ENCODE data around the gene ITPKB. TPM values are rescaled to one million over a fixed set of nuclear protein-coding genes. Genes with fewer than 3 reads are reported as not detected.
"Not testable (repeated sequence)": the region's sequence is repeated elsewhere in the genome, so short reads cannot be mapped to it uniquely, and the experiment has no call there.

The ITPKB gene
- polyA plus RNA-seq, 4 donors, result 1.8 to 9.6 (median 5.4) TPM

DNA sequence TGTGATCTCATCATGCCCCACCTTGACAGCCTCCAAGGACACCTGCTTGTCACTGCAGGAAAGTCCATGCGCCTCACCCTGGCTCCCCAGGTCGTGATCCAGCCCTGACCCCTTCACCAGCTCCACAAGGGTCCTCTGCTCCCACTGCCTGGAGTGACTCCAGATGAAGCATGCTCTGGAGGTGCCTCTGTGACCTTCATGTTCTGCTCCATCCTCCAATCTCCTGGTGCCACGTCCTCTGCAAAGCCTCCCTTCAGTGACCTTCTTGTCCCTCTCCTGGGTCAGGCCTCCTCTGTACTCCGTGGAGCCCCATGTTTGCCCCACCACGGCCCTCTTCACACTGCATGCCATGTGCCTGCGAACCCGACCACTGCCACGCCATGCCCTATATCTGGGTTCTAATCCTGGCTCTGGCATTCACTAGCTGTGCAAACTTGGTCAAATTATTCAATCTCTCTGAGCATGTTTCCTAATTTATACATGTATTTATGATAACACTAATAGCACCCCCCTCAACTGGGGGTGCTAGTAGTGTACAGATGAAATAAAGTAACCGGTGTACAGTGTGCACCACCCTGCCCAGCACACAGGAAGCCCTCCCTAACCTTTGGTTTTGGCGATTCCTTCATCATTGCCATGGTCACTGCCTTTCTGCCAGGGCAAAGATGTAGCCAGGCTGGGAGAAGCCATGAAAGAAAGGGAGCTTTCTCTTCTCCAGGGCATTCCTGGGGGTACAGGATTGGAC, 113.1 kb downstream of the ITPKB start:
- H3K4me1 ChIP-seq (ENCODE audit: control insufficient read depth in 3 of 3, insufficient read depth in 2 of 3, low read depth in 1 of 3, low read length in 2 of 3), result no peaks in the 10 kb centered on the region
- H3K4me3 ChIP-seq (ENCODE audit: low read depth in 1 of 3, low read length in 3 of 3), result no peak overlapping the region
- WGBS, 3 donors, result 80 to 85% (median 80%) methylated on average over 10 of the region's 10 CpGs
- FAIRE-seq (no peak), DNase-seq (no peak)
- H3K9me3 ChIP-seq (ENCODE audit: control insufficient read depth in 2 of 2, insufficient read depth in 1 of 2, low read depth in 1 of 2, low read length in 1 of 2), result peaks cover 0 to 28% of the 10 kb centered on the region in 2 donors
- no peaks in the 10 kb centered on the region for H3K27me3 ChIP-seq (ENCODE audit: control insufficient read depth in 3 of 3, insufficient read depth in 3 of 3, low read length in 3 of 3)
- H3K27ac ChIP-seq (ENCODE audit: low read depth in 1 of 3, low read length in 2 of 3), result no peak overlapping the region
- H3K36me3 ChIP-seq (ENCODE audit: control insufficient read depth in 3 of 3, insufficient read depth in 2 of 3, low read depth in 1 of 3, low read length in 3 of 3), result peaks cover 0 to 11% (median 0%) of the 10 kb centered on the region in 3 donors

DNA sequence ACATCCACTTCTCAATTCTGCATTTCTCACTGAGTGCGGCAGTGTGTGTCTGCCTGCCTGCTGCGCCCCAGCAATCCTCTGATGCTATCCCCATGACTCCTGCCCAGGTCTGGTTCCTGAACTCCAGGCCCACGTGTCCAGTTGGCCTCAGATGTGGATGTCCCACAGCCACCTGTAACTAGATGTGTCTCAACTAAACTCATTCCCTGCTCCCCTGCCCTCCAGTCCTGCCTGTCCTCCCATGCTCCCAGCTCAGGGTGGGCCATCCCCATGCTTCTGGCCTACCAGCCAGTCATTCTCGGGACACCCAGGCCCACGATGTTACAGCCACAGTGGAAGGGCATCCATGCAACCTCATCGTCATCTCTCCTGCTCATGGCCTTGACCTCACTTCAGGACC, 113.8 kb downstream of the ITPKB start:
- Histone ChIP-seq H3K27ac (ENCODE audit: low read depth in 1 of 3, low read length in 2 of 3) (no peak overlapping the region), H3K4me3 (ENCODE audit: low read depth in 1 of 3, low read length in 3 of 3) (no peak overlapping the region), H3K4me1 (ENCODE audit: control insufficient read depth in 3 of 3, insufficient read depth in 2 of 3, low read depth in 1 of 3, low read length in 2 of 3) (no peaks in the 10 kb centered on the region), H3K9me3 (ENCODE audit: control insufficient read depth in 2 of 2, insufficient read depth in 1 of 2, low read depth in 1 of 2, low read length in 1 of 2) (peaks cover 0 to 28% of the 10 kb centered on the region in 2 donors), H3K27me3 (ENCODE audit: control insufficient read depth in 3 of 3, insufficient read depth in 3 of 3, low read length in 3 of 3) (no peaks in the 10 kb centered on the region), H3K36me3 (ENCODE audit: control insufficient read depth in 3 of 3, insufficient read depth in 2 of 3, low read depth in 1 of 3, low read length in 3 of 3) (peaks cover 0 to 9% (median 0%) of the 10 kb centered on the region in 3 donors)
- 89 to 95% (median 90%) methylated on average over 6 of the region's 6 CpGs for WGBS, 3 donors
- DNase-seq (no peak), FAIRE-seq (no peak)

DNA sequence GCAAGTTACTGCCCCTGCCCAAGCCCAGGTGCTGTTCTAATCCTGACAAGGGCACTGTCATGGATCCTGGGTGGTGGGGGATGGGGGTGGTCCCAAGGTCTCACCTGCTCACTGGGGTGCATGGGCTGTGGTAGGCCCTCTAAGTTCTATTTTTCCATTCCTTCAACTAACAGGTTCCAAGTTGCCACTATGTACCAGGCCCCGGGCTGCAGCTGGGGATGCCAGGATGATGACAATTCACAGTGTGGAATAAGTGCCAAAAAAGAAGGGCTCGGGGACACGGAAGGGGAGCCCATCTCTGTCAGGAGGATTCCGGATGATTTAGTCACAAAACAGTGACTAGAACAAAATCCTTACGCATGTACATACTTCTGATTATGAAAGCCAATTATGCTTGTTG, 114.6 kb downstream of the ITPKB start:
- H3K4me3 ChIP-seq (ENCODE audit: low read depth in 1 of 3, low read length in 3 of 3), result no peak overlapping the region
- FAIRE-seq (no peak), DNase-seq (no peak)

DNA sequence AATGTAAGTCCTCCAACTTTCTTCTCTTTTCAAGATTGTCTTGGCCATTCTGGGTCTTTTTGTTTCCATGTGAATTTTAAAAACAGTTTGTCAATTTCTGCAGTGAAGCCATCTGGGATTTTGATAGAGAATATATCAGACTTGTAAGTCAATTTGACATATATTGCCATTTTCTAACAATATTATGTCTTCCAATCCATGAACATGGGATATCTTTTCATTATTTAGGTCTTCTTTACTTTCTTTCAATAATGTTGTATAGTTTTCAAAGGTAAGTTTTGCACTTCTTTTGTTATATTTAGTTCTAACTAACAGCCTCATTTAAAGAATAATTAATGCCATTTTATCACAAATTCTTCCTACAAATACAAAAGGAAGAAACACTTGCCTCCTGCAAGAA, 117.1 kb downstream of the ITPKB start:
- no peak for FAIRE-seq

More for the DNA sequence above, 114.6 kb downstream of the ITPKB start:
- no peaks in the 10 kb centered on the region for H3K27me3 ChIP-seq (ENCODE audit: control insufficient read depth in 3 of 3, insufficient read depth in 3 of 3, low read length in 3 of 3)
- WGBS, 3 donors, result 92 to 97% (median 95%) methylated on average over 5 of the region's 5 CpGs
- peaks cover 0 to 28% of the 10 kb centered on the region in 2 donors for H3K9me3 ChIP-seq (ENCODE audit: control insufficient read depth in 2 of 2, insufficient read depth in 1 of 2, low read depth in 1 of 2, low read length in 1 of 2)
- no peaks in the 10 kb centered on the region for H3K4me1 ChIP-seq (ENCODE audit: control insufficient read depth in 3 of 3, insufficient read depth in 2 of 3, low read depth in 1 of 3, low read length in 2 of 3)
- no peak overlapping the region for H3K27ac ChIP-seq (ENCODE audit: low read depth in 1 of 3, low read length in 2 of 3)
- peaks cover 0 to 4% (median 0%) of the 10 kb centered on the region in 3 donors for H3K36me3 ChIP-seq (ENCODE audit: control insufficient read depth in 3 of 3, insufficient read depth in 2 of 3, low read depth in 1 of 3, low read length in 3 of 3)

DNA sequence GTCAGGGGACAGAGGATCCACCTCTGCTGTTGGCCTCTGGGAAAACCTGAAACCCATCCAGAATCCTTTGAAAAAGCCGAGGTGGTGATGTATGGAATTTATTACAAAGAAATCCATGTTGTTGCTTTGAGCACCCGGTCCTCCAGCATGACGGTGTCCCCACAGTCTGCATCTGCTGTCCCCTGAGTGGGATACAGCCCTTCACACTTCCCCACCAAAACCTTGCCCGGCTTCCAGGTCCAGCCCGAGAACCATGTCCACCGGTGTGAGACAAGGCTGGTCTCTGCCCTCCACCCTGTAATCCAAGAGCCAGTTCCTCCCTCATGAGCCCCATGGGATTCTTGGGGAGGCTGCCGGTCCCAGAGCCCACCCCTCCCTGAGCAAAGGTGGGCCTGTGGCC, 120.1 kb downstream of the ITPKB start:
- H3K4me1 ChIP-seq (ENCODE audit: control insufficient read depth in 3 of 3, insufficient read depth in 2 of 3, low read depth in 1 of 3, low read length in 2 of 3), result no peaks in the 10 kb centered on the region
- no peak for DNase-seq
- H3K36me3 ChIP-seq (ENCODE audit: control insufficient read depth in 3 of 3, insufficient read depth in 2 of 3, low read depth in 1 of 3, low read length in 3 of 3), result no peaks in the 10 kb centered on the region
- FAIRE-seq, result no peak
- H3K9me3 ChIP-seq (ENCODE audit: control insufficient read depth in 2 of 2, insufficient read depth in 1 of 2, low read depth in 1 of 2, low read length in 1 of 2), result peaks cover 0 to 4% of the 10 kb centered on the region in 2 donors
- no peak overlapping the region for H3K27ac ChIP-seq (ENCODE audit: low read depth in 1 of 3, low read length in 2 of 3)
- H3K27me3 ChIP-seq (ENCODE audit: control insufficient read depth in 3 of 3, insufficient read depth in 3 of 3, low read length in 3 of 3), result peaks cover 0 to 2% (median 0%) of the 10 kb centered on the region in 3 donors
- WGBS, 3 donors, result 89 to 98% (median 92%) methylated on average over 7 of the region's 7 CpGs
- H3K4me3 ChIP-seq (ENCODE audit: low read depth in 1 of 3, low read length in 3 of 3), result no peak overlapping the region

More for the DNA sequence above, 117.1 kb downstream of the ITPKB start:
- Histone ChIP-seq H3K27me3 (ENCODE audit: control insufficient read depth in 3 of 3, insufficient read depth in 3 of 3, low read length in 3 of 3) (peaks cover 0 to 2% (median 0%) of the 10 kb centered on the region in 3 donors), H3K27ac (ENCODE audit: low read depth in 1 of 3, low read length in 2 of 3) (no peak overlapping the region), H3K4me3 (ENCODE audit: low read depth in 1 of 3, low read length in 3 of 3) (no peak overlapping the region), H3K36me3 (ENCODE audit: control insufficient read depth in 3 of 3, insufficient read depth in 2 of 3, low read depth in 1 of 3, low read length in 3 of 3) (no peaks in the 10 kb centered on the region), H3K9me3 (ENCODE audit: control insufficient read depth in 2 of 2, insufficient read depth in 1 of 2, low read depth in 1 of 2, low read length in 1 of 2) (peaks cover 0 to 23% of the 10 kb centered on the region in 2 donors), H3K4me1 (ENCODE audit: control insufficient read depth in 3 of 3, insufficient read depth in 2 of 3, low read depth in 1 of 3, low read length in 2 of 3) (no peaks in the 10 kb centered on the region)
- no peak for DNase-seq

DNA sequence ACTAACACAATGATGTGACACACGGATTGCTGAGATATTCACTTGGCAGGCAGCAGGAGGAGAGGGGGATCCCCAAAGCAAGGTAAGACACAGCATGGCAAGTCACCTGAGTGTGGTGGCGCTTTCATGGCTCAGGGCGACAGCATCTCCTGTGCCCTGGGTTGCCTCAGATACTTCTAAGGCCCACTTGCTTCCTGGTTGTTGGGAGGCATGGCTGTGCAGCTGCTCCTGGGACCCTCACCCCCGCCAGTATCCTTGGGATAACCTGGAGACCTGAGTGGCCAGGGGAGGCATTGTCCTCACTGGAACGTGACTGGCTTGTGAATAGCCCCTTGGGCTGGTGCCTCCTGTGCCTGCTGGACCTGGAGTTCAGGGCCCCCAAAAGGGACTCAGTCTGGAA, 120.7 kb downstream of the ITPKB start:
- Histone ChIP-seq H3K27ac (ENCODE audit: low read depth in 1 of 3, low read length in 2 of 3) (no peak overlapping the region), H3K36me3 (ENCODE audit: control insufficient read depth in 3 of 3, insufficient read depth in 2 of 3, low read depth in 1 of 3, low read length in 3 of 3) (no peaks in the 10 kb centered on the region), H3K4me1 (ENCODE audit: control insufficient read depth in 3 of 3, insufficient read depth in 2 of 3, low read depth in 1 of 3, low read length in 2 of 3) (no peaks in the 10 kb centered on the region), H3K9me3 (ENCODE audit: control insufficient read depth in 2 of 2, insufficient read depth in 1 of 2, low read depth in 1 of 2, low read length in 1 of 2) (peaks cover 0 to 4% of the 10 kb centered on the region in 2 donors), H3K27me3 (ENCODE audit: control insufficient read depth in 3 of 3, insufficient read depth in 3 of 3, low read length in 3 of 3) (peaks cover 0 to 2% (median 0%) of the 10 kb centered on the region in 3 donors), H3K4me3 (ENCODE audit: low read depth in 1 of 3, low read length in 3 of 3) (no peak overlapping the region)
- DNase-seq (no peak), FAIRE-seq (no peak)
- 60 to 88% (median 88%) methylated on average over 5 of the region's 5 CpGs for WGBS, 3 donors

DNA sequence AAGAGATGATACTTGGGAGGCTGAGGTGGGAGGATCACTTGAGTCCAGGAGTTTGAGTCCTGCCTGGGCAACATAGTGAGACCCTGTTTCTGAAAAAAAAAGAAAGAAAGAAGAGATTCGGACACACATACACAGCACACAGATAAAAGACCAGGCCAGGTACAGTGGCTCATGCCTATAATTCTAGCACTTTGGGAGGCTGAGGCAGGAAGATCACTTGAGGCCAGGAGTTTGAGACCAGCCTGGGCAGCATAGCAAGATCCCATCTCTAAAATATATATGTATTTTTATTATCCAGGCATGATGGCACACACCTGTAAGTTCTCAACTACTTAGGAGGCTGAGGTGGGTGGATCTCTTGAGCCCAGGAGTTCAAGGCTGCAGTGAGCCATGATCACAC, 121.4 kb downstream of the ITPKB start:
- not testable (repeated sequence) for H3K4me1 ChIP-seq (ENCODE audit: control insufficient read depth in 3 of 3, insufficient read depth in 2 of 3, low read depth in 1 of 3, low read length in 2 of 3); H3K27ac ChIP-seq (ENCODE audit: low read depth in 1 of 3, low read length in 2 of 3); H3K36me3 ChIP-seq (ENCODE audit: control insufficient read depth in 3 of 3, insufficient read depth in 2 of 3, low read depth in 1 of 3, low read length in 3 of 3); H3K27me3 ChIP-seq (ENCODE audit: control insufficient read depth in 3 of 3, insufficient read depth in 3 of 3, low read length in 3 of 3); H3K9me3 ChIP-seq (ENCODE audit: control insufficient read depth in 2 of 2, insufficient read depth in 1 of 2, low read depth in 1 of 2, low read length in 1 of 2); FAIRE-seq; DNase-seq; H3K4me3 ChIP-seq (ENCODE audit: low read depth in 1 of 3, low read length in 3 of 3)
- 81 to 91% (median 85%) methylated on average over 1 of the region's 1 CpG for WGBS, 3 donors

DNA sequence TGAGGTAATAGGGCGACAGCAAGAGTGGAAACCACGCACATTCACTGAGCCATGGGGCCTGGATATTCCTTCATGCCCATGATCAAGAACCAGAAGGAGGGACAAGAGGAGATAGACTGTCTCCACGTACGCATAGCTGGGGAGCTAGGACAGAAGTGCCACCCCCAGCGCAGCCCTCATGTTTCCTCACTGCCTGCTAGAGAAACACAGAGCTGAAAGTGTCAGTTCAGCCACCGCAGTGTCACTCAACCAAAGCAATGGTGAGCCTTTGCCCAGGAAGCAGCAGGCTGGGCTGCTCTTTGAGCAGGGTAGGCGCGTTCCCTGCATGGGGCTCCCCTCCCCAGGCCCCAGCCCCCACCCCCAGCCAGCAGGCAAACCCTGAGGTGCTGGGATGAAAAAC, 122.0 kb downstream of the ITPKB start:
- no peaks in the 10 kb centered on the region for H3K9me3 ChIP-seq (ENCODE audit: control insufficient read depth in 2 of 2, insufficient read depth in 1 of 2, low read depth in 1 of 2, low read length in 1 of 2)
- H3K4me1 ChIP-seq (ENCODE audit: control insufficient read depth in 3 of 3, insufficient read depth in 2 of 3, low read depth in 1 of 3, low read length in 2 of 3), result no peaks in the 10 kb centered on the region
- DNase-seq (no peak), FAIRE-seq (no peak)
- WGBS, 3 donors, result 88 to 95% (median 89%) methylated on average over 8 of the region's 8 CpGs
- no peaks in the 10 kb centered on the region for H3K36me3 ChIP-seq (ENCODE audit: control insufficient read depth in 3 of 3, insufficient read depth in 2 of 3, low read depth in 1 of 3, low read length in 3 of 3)
- no peak overlapping the region for H3K4me3 ChIP-seq (ENCODE audit: low read depth in 1 of 3, low read length in 3 of 3)
- H3K27ac ChIP-seq (ENCODE audit: low read depth in 1 of 3, low read length in 2 of 3), result no peak overlapping the region
- peaks cover 0 to 2% (median 0%) of the 10 kb centered on the region in 3 donors for H3K27me3 ChIP-seq (ENCODE audit: control insufficient read depth in 3 of 3, insufficient read depth in 3 of 3, low read length in 3 of 3)

DNA sequence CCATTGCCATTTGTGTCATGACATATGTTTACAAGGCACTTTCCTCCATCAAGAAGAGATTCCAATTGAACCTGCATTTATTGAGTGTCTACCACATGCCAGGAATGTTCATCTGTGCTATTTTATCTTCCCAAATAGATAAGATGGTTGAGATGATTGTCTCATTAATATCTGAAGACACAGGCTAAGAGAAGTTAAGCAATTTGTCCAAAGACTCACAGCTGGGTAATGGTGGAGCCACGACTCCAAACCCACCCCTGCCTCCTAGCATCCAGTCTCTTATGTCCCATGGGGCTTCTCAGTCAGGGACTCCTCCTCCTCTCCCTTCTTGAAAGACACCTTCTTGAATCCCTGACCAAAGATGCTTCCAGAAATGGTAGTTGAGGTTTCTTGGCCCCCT, 122.4 kb downstream of the ITPKB start:
- no peak for FAIRE-seq
- H3K27ac ChIP-seq (ENCODE audit: low read depth in 1 of 3, low read length in 2 of 3), result no peak overlapping the region
- H3K4me1 ChIP-seq (ENCODE audit: control insufficient read depth in 3 of 3, insufficient read depth in 2 of 3, low read depth in 1 of 3, low read length in 2 of 3), result no peaks in the 10 kb centered on the region
- H3K36me3 ChIP-seq (ENCODE audit: control insufficient read depth in 3 of 3, insufficient read depth in 2 of 3, low read depth in 1 of 3, low read length in 3 of 3), result no peaks in the 10 kb centered on the region
- 78 to 88% (median 83%) methylated on average over 1 of the region's 1 CpG for WGBS, 3 donors
- no peak overlapping the region for H3K4me3 ChIP-seq (ENCODE audit: low read depth in 1 of 3, low read length in 3 of 3)
- H3K27me3 ChIP-seq (ENCODE audit: control insufficient read depth in 3 of 3, insufficient read depth in 3 of 3, low read length in 3 of 3), result peaks cover 0 to 2% (median 0%) of the 10 kb centered on the region in 3 donors
- DNase-seq, result no peak
- H3K9me3 ChIP-seq (ENCODE audit: control insufficient read depth in 2 of 2, insufficient read depth in 1 of 2, low read depth in 1 of 2, low read length in 1 of 2), result no peaks in the 10 kb centered on the region

All from small intestine (tissue), 7 donors.